ENCODE results near the gene OR4M1.
"Not testable (repeated sequence)": the region's sequence is repeated elsewhere in the genome, so short reads cannot be mapped to it uniquely, and the experiment has no call there.

The OR4M1 gene

GRCh38 chr14:19773204-19773603, at the start of gene OR4M1:
OR4M1 (plus strand) TSS chr14:19773504; CDS start chr14:19780323, 6,819 bp downstream.
- not testable (repeated sequence) for DNase-seq (ENCODE audit: low read depth)

- no peak for DNase-seq (ENCODE audit: low read depth)
Observed at GRCh38 chr14:19729359-19729758, 43.9 kb upstream of the OR4M1 start.

GRCh38 chr14:19729763-19730162, 43.5 kb upstream of the OR4M1 start:
- no peak for DNase-seq (ENCODE audit: low read depth)

GRCh38 chr14:19733893-19734292, 39.4 kb upstream of the OR4M1 start:
- not testable (repeated sequence) for DNase-seq (ENCODE audit: low read depth)

GRCh38 chr14:19743256-19743655, 30.0 kb upstream of the OR4M1 start, which contains the start of gene OR4Q3:
OR4Q3 (plus strand) TSS chr14:19743571.
- no peak for DNase-seq (ENCODE audit: low read depth)

GRCh38 chr14:19752316-19752715, 21.0 kb upstream of the OR4M1 start:
- DNase-seq (ENCODE audit: low read depth), result not testable (repeated sequence)

- no peak for DNase-seq (ENCODE audit: low read depth)
Observed at GRCh38 chr14:19754172-19754571, 19.1 kb upstream of the OR4M1 start.

- DNase-seq (ENCODE audit: low read depth), result not testable (repeated sequence)
Observed at GRCh38 chr14:19771491-19771890, 1.8 kb upstream of the OR4M1 start.

GRCh38 chr14:19771895-19772430, 1.3 kb upstream of the OR4M1 start:
- DNase-seq (ENCODE audit: low read depth), result no peak

- DNase-seq (ENCODE audit: low read depth), result not testable (repeated sequence)
Observed at GRCh38 chr14:19772454-19772853, 850 bp upstream of the OR4M1 start.

GRCh38 chr14:19775587-19775986, 2.3 kb downstream of the OR4M1 start:
- DNase-seq (ENCODE audit: low read depth), result no peak

- DNase-seq (ENCODE audit: low read depth), result not testable (repeated sequence)
Observed at GRCh38 chr14:19785848-19786247, 12.5 kb downstream of the OR4M1 start.

- not testable (repeated sequence) for DNase-seq (ENCODE audit: low read depth)
Observed at GRCh38 chr14:19787318-19787717, 14.0 kb downstream of the OR4M1 start.

GRCh38 chr14:19788150-19788549, 14.8 kb downstream of the OR4M1 start:
- DNase-seq (ENCODE audit: low read depth), result not testable (repeated sequence)

- not testable (repeated sequence) for DNase-seq (ENCODE audit: low read depth)
Observed at GRCh38 chr14:19796520-19797108, 23.3 kb downstream of the OR4M1 start.

- DNase-seq (ENCODE audit: low read depth), result no peak
Observed at GRCh38 chr14:19799880-19800279, 26.6 kb downstream of the OR4M1 start.

GRCh38 chr14:19800282-19801117, 27.2 kb downstream of the OR4M1 start:
- no peak for DNase-seq (ENCODE audit: low read depth)

- DNase-seq (ENCODE audit: low read depth), result no peak
Observed at GRCh38 chr14:19801118-19801464, 27.8 kb downstream of the OR4M1 start.

- not testable (repeated sequence) for DNase-seq (ENCODE audit: low read depth)
Observed at GRCh38 chr14:19803470-19803869, 30.2 kb downstream of the OR4M1 start, which contains the start of gene OR4N2. OR4N2 (plus strand) TSS chr14:19803770; CDS start chr14:19827449, 23,679 bp downstream.

GRCh38 chr14:19813171-19813920, 40.0 kb downstream of the OR4M1 start:
- DNase-seq (ENCODE audit: low read depth), result not testable (repeated sequence)

GRCh38 chr14:19819879-19820278, 46.6 kb downstream of the OR4M1 start:
- DNase-seq (ENCODE audit: low read depth), result not testable (repeated sequence)

GRCh38 chr14:19821016-19821415, 47.7 kb downstream of the OR4M1 start:
- not testable (repeated sequence) for DNase-seq (ENCODE audit: low read depth)
